Adrenal gland (tissue), 5 donors: ENCODE data around the gene STARD9.

Source experiments
- POLR2A ChIP-seq, 2 donors: fragments of 450-650 bp; IDR thresholded peaks; one replicate each; pipeline ENCODE4 v1.6.1; 2017; ENCODE audit warnings: antibody characterized with exemption in 2 of 2, mild to moderate bottlenecking in 2 of 2, moderate library complexity in 1 of 2
- TF ChIP-seq, protein P1 (sequence below), 6 experiments: fragments of 450-650 bp in 4 of 6; fragments of 200-600 bp in 2 of 6; sonication (generic) in 1 of 6; IDR thresholded peaks; 1 replicate in 5 of 6; 2 replicates in 1 of 6; pipeline versions ENCODE4 v1.5.1 to v1.8.0; 2016 to 2021; ENCODE audit warnings: antibody characterized with exemption in 6 of 6, mild to moderate bottlenecking in 2 of 6, moderate library complexity in 1 of 6
- donor health status: DM: no; HTN: no; CAD: no.

DNA sequence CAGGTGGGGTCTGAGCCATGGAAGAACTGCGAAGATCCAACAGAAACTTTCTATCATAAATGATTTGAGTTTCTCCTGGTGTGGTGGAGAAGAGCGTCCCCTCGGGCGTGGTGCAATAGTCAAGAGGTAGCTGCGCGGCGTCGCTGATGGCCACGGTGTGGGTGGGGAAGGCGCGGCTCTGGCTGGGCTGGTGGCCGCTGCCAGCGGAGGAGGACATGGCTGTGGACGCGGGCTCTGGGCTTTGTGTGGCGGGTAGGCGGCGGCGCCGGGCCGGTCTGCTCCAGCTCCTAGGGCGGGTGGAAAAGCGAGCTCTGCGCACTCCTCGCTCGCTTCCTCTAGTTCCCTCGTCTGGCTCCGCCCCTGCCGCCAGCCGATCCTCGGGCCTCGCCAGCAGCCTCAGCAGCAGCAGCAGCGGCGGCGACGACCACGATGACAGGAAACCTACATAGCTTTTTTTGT, 5.9 kb downstream of the STARD9 start:
- TF ChIP-seq, protein P1, sequence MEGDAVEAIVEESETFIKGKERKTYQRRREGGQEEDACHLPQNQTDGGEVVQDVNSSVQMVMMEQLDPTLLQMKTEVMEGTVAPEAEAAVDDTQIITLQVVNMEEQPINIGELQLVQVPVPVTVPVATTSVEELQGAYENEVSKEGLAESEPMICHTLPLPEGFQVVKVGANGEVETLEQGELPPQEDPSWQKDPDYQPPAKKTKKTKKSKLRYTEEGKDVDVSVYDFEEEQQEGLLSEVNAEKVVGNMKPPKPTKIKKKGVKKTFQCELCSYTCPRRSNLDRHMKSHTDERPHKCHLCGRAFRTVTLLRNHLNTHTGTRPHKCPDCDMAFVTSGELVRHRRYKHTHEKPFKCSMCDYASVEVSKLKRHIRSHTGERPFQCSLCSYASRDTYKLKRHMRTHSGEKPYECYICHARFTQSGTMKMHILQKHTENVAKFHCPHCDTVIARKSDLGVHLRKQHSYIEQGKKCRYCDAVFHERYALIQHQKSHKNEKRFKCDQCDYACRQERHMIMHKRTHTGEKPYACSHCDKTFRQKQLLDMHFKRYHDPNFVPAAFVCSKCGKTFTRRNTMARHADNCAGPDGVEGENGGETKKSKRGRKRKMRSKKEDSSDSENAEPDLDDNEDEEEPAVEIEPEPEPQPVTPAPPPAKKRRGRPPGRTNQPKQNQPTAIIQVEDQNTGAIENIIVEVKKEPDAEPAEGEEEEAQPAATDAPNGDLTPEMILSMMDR (IDR thresholded peaks at IDR 0.05): no peak
- TF ChIP-seq POLR2A (IDR thresholded peaks at IDR 0.05): peak in 1 of 2 donors; percentile 69
